HG02938 (cell line): Measurements from ENCODE around the gene RAPGEF2.

Experiments used
- ATAC-seq: cut with Tn5 transposase; IDR thresholded peaks from one replicate; pipeline ENCODE4 v1.9.1; 2021; ENCODE audit warnings: mild to moderate bottlenecking, moderate library complexity; ENCODE audit not compliant: unreplicated experiment

Gene RAPGEF2

DNA sequence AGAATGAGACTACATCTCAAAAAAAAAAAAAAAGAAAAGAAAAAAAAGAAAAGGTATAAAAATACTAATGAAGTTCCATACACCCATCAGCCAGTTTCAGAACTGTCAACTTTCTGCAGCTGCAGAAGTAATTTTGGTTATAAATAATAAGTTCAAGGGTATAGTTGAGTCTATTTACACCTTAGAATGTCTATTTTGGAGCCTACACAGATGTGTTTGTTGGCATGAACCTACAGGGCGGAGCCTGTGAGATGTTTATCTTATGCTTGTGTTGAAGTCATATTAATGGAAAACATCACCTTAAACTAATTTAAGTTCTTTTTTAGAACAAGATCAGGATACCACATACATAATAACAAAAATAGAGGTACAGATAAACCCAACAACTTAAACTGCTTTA lies 85.8 kb downstream of the RAPGEF2 start:
- no peak for ATAC-seq

DNA sequence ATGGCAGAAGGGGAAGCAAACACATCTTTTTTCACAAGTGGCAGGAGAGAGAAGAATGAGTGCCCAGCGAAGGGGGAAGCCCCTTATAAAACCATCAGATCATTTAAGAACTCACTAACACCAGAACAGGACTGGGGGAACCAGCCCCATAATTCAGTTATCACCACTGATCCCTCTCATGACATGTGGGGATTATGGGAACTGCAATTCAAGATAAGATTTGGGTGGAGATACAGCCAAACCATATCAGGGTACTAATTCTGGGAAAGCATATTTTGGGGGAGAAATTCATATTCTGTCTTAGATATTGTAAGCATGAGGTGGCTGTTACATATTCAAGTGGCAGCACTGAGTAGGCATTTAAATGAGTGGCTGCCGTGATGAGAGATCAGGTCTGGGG lies 87.8 kb downstream of the RAPGEF2 start:
- ATAC-seq, result no peak

- ATAC-seq, result no peak
These were observed 89.1 kb downstream of the RAPGEF2 start for GRCh38 chr4:159191989-159192388.

- no peak for ATAC-seq
These were observed 90.3 kb downstream of the RAPGEF2 start for GRCh38 chr4:159193046-159193620.

DNA sequence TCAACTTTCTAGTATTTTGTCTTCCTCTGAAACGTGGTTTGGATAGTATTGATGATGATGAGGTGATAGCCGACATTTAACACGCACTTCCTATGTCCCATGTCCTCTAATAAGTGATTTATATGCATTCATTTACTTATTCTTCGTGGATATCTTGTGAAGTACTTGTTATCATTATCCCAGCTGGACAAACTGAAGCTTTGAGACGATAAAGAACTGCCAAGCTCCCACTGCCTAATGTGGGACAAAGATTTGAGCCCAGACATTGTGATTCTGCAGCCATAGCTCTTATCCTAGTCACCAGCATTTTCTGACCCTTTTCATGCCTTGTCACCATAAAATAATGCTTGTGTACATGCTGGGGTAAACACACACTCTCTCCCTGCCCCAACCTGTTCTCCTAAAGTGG lies 92.5 kb downstream of the RAPGEF2 start:
- ATAC-seq, result no peak

DNA sequence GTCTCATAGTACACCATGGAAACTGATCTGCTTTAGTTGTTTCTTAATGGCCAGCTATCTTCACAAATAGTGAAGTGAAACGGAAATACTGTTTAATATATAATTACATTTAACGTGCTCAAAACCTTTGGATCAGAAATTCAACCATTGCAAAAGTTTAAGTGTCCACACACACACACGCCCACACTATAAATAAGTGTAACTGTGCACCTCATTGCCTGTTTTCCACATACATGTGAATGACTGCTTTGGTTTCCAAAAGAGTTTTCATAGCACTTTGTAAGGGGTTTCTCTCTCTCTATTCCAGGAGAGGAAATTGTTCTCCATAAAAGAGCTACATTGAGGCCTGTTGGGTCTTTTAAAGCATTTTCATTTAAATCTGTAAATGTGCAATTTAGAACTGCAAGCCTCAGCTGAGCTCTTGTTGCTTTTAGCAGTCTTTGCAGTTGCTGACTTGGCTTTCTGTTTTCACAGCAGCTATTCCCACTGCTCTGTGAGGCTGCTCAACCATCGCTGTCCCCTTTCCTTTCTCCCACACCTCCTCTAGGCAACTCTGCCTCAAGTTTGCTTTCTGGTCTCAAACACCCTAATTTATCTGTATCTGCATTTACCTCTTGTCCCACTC lies 94.5 kb downstream of the RAPGEF2 start:
- no peak for ATAC-seq

DNA sequence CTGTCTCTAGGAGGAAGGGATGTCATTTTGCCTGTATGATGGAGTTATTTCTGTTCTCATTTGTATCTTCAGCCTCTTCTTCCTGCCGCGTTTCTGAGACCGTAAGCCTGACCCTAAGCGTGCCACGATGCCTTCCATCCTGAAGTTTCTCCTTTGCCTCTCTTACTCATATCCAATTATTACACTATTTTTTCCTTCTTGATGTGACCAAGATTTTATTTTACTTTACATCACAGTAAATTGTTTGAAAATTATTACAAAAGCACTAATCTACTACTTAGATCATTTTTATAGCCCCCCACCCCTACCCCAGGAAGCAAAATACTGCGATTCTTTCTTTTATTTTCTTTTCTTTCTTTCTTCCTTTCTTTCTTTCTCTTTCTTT lies 95.0 kb downstream of the RAPGEF2 start:
- ATAC-seq, result no peak

GRCh38 chr4:159199826-159200225 lies 96.9 kb downstream of the RAPGEF2 start:
- no peak for ATAC-seq

- no peak for ATAC-seq
These were observed 98.3 kb downstream of the RAPGEF2 start for GRCh38 chr4:159201168-159201567.

- ATAC-seq, result no peak
These were observed 101.7 kb downstream of the RAPGEF2 start for GRCh38 chr4:159204566-159204965.

- no peak for ATAC-seq
These were observed 102.6 kb downstream of the RAPGEF2 start for GRCh38 chr4:159205466-159205865.

DNA sequence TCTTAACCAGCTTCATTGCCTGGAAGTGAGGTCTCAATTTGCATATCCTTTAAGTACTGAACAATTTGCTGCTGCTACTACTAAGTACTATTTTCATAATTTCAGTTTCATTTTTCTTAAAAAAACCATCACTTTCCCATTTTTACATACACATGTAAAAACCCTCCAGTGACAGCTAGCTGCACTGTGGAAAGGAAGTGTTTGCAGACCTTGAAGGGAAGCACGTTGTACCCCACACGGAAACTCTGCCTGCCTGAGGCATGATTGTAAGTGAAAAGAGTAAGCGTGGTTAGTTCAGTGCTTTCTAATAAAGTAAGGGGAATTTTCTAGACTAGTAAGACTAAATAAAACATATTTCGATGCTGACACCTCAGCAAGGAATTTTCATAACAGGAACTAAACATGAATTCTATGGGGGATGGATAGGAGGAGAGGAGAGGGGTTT lies 103.6 kb downstream of the RAPGEF2 start:
- peak; percentile 74 for ATAC-seq

- ATAC-seq, result no peak
These were observed 106.4 kb downstream of the RAPGEF2 start for GRCh38 chr4:159209249-159209648.

DNA sequence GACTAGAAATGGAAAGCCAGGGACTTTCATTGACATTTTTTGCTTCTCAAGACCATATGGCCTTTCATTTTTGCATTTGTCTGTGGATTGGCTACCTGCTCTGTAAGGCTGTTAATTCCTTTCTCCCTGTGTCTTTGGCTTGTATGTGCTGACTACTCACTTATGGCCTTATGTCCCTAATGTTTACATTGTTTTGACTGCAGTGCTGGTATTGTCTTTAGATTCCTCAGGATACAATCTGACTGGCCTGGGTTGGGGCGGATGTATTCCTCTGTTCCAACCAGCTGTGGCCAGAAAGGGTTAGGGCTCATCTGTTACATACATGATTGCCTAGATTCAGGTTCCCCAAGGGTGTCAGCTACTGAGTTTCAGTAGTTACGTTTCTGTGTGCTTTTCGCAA lies 108.1 kb downstream of the RAPGEF2 start:
- no peak for ATAC-seq

- no peak for ATAC-seq
These were observed 109.9 kb downstream of the RAPGEF2 start for GRCh38 chr4:159212675-159213293.

DNA sequence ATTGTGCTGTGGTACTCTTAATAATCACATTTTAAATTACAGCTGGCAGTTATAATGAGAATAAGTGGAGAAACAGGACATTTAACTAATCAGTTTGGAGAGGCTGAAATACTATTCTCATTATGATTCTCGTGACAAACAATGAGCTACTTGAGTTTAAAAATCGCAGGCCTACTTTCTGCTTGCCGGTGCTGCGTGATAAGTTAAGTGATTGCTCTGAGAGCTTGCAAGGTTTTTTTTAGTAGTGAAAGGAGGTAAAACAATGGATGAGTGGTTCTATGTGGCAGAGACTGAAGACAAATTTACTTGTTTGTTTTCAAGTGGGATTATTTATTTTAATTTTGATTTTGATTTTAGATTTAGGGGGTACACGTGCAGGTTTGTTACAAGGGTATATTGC lies 114.0 kb downstream of the RAPGEF2 start:
- ATAC-seq, result no peak

- ATAC-seq, result no peak
These were observed 117.0 kb downstream of the RAPGEF2 start for GRCh38 chr4:159219862-159220261.

DNA sequence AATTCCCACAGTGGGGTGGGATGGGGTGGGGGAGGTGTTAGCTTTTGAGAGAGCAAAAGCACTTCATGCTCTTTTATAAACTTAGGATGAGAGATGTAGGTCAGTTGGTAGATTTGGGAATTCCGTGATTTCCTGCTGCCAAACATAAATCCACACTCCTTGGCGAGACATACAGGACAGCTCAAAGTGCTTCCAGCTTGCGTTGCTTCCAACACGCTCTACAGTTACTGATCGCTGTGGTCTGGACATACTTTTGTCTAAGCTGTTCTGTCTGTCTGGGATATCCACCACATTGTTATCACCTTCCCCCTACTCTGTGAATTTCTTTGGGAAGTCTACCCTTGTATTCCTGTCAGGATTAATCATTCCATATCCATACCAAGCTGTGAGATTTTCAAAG lies 117.5 kb downstream of the RAPGEF2 start:
- ATAC-seq, result no peak

DNA sequence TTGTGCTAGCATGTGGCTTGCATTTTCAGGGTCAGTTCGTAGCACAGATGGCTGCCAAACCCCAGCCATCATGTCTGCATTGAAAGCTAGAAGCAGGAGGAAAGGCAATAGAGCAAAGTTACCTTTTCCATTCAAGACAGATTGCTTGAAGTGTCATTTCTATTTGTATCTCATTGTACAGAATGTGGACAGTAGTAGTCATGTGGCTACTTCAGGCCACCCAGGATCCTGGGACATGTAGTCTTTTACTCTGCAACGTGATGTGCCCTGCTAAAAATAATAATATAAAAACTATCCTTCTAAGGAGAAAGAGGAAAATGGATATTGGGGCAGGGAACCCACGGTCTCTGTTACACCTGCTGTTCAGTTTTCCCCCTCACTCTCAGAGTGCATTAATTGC lies 118.4 kb downstream of the RAPGEF2 start:
- ATAC-seq, result no peak

DNA sequence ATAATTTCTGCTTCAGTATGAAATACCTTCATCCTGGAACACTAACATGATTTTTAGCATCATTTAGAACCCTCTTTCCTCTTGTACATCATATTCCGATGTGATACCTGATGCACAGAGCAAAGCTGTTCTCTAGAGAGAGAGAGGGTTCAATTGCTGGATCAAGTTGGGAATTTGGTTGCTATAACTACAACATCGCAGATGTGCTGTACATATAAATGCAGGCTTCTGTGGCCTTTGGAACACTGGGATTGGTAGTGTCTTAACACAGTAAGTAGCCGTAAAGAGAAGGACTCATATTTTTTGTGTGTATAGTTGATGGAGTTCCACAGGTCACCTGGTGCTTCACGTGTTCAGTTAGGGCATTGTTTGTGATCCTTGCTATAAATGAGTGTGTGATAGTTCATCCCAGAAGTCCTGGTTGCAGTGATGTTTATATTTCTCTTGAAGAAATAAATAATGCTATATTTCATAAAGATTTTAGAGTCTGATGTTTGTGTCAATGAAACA lies 119.2 kb downstream of the RAPGEF2 start:
- no peak for ATAC-seq

- ATAC-seq, result no peak
These were observed 121.5 kb downstream of the RAPGEF2 start for GRCh38 chr4:159224408-159224807.

DNA sequence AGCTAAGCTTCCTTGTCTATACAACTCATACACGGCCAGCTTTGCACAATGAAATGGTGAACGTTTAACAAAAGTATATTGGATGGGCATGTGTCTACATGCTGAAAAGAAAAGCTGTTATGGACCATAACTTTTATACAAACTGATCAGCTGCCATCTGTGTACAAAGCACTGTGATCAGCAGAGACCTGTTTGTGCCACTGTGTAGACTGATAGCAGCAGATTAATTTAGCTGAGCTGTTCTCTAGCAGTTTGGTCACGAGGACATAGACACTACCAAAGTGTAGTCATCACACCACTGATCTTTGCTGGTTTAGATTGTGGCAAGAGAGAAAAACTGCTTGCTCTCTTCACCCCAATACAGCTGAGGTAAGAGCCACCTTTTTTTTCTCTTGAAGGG lies 124.5 kb downstream of the RAPGEF2 start:
- no peak for ATAC-seq
